Caco-2 (cell line): ENCODE data around the gene FCN2. TPM values are rescaled to one million over a fixed set of nuclear protein-coding genes. Genes with fewer than 3 reads are reported as not detected.

Source experiments
- BruUV-seq: library from RNA; stranded (reverse); fragments of 400-500 nt; replicated peaks from 2 replicates; lab custom pipeline; 2021; lab: Mats Ljungman, UMichigan
- CTCF ChIA-PET: fragments of 300-600 bp; sonication (Branson Sonifier 250); formaldehyde crosslinking; loops from one replicate; lab custom pipeline; 2022; ENCODE audit warnings: antibody characterized with exemption; lab: Charles Lee
- POLR2A ChIA-PET: fragments of 300-600 bp; sonication (Branson Sonifier 250); formaldehyde crosslinking; loops from one replicate; lab custom pipeline; 2022; ENCODE audit warnings: antibody characterized with exemption; lab: Charles Lee
- DNase-seq, 2 experiments: peaks; one replicate each; pipeline versions ENCODE4 v3.0.0 to v3.0.0-alpha.2; 2020 to 2022
- H3K27me3 ChIP-seq: replicated peaks from 2 replicates; pipeline ENCODE4 v1.6.0; 2011; ENCODE audit warnings: low read length; ENCODE audit not compliant: control insufficient read depth, insufficient read depth
- H3K36me3 ChIP-seq: 2 replicates; pipeline ENCODE4 v1.5.1; 2011; ENCODE audit warnings: low read length; ENCODE audit not compliant: control insufficient read depth, insufficient read depth
- H3K4me1 ChIP-seq: fragments of 250-450 bp; sonication (Bioruptor Pico); 2 replicates; pipeline ENCODE4 v1.5.1; 2020; ENCODE audit warnings: mild to moderate bottlenecking
- H3K4me3 ChIP-seq: 2 replicates; pipeline ENCODE4 v1.5.1; 2011; ENCODE audit warnings: low read depth, mild to moderate bottlenecking, control low read depth, low read length
- H3K9me3 ChIP-seq: fragments of 250-450 bp; sonication (Bioruptor Pico); 2 replicates; pipeline ENCODE4 v1.5.1; 2020; ENCODE audit warnings: mild to moderate bottlenecking, moderate library complexity
- H3K27ac Mint-ChIP-seq: one replicate; pipeline ENCODE4 v1.8.0; 2022; ENCODE audit warnings: mixed read lengths; ENCODE audit not compliant: unreplicated experiment
- H3K27me3 Mint-ChIP-seq: one replicate; pipeline ENCODE4 v1.8.0; 2022; ENCODE audit warnings: mixed read lengths; ENCODE audit not compliant: insufficient read depth, unreplicated experiment
- H3K36me3 Mint-ChIP-seq: one replicate; pipeline ENCODE4 v1.8.0; 2022; ENCODE audit warnings: mild to moderate bottlenecking, mixed read lengths; ENCODE audit not compliant: insufficient read depth, unreplicated experiment
- H3K4me1 Mint-ChIP-seq: one replicate; pipeline ENCODE4 v1.8.0; 2022; ENCODE audit warnings: low read depth, mixed read lengths; ENCODE audit not compliant: unreplicated experiment
- H3K4me3 Mint-ChIP-seq: one replicate; pipeline ENCODE4 v1.8.0; 2022; ENCODE audit warnings: mild to moderate bottlenecking, moderate library complexity, mixed read lengths; ENCODE audit not compliant: unreplicated experiment
- H3K9me3 Mint-ChIP-seq: one replicate; pipeline ENCODE4 v1.8.0; 2022; ENCODE audit warnings: mixed read lengths; ENCODE audit not compliant: unreplicated experiment
- CTCF ChIP-seq, 2 experiments: fragments of 200-600 bp in 1 of 2; IDR thresholded peaks; 1 replicate in 1 of 2; 2 replicates in 1 of 2; pipeline versions ENCODE4 v1.5.1 to v1.8.0; 2011 to 2022; ENCODE audit warnings: antibody characterized with exemption in 1 of 2, control low read depth in 1 of 2, inconsistent platforms in 1 of 2, low read depth in 1 of 2, low read length in 1 of 2, mild to moderate bottlenecking in 1 of 2, moderate library complexity in 1 of 2; ENCODE audit not compliant: insufficient read depth in 1 of 2, severe bottlenecking in 1 of 2, unreplicated experiment in 1 of 2
- intact Hi-C: fragments of 100-400 bp; cut with micrococcal nuclease; formaldehyde crosslinking; loops from one replicate; pipeline ENCODE4 v1.10.0; 2022; ENCODE audit not compliant: unreplicated experiment
- total RNA-seq: library from RNA; stranded (reverse); gene quantifications from 2 replicates; pipeline ENCODE4 v1.2.3, GENCODE V29; 2022

Gene FCN2
- total RNA-seq, 1 experiment from 2014 or later: not detected

GRCh38 chr9:134840511-134840910, 40.1 kb upstream of the FCN2 start:
- Mint-ChIP-seq H3K27me3 (peaks cover 4% of the 10 kb centered on the region), H3K9me3 (no peaks in the 10 kb centered on the region), H3K27ac (no peak overlapping the region), H3K4me1 (no peaks in the 10 kb centered on the region), H3K4me3 (no peak overlapping the region), H3K36me3 (no peaks in the 10 kb centered on the region)
- no peaks in the 10 kb centered on the region for H3K27me3 ChIP-seq
- no peaks in the 10 kb centered on the region for H3K4me1 ChIP-seq
- no peak for TF ChIP-seq CTCF (IDR thresholded peaks at IDR 0.05; ENCODE audit: insufficient read depth in 1 of 2, low read depth in 1 of 2, low read length in 1 of 2, severe bottlenecking in 1 of 2, unreplicated experiment in 1 of 2)
- no peaks in the 10 kb centered on the region for H3K9me3 ChIP-seq
- CTCF ChIA-PET: no interaction called here
- H3K36me3 ChIP-seq: no peaks in the 10 kb centered on the region
- no peak for DNase-seq
- no peak overlapping the region for H3K4me3 ChIP-seq
- POLR2A ChIA-PET: no interaction called here
- no TSS peak for BruUV-seq
- intact Hi-C loops: no loop called here

GRCh38 chr9:134841180-134841904, 39.3 kb upstream of the FCN2 start:
- no peak for TF ChIP-seq CTCF (IDR thresholded peaks at IDR 0.05; ENCODE audit: insufficient read depth in 1 of 2, low read depth in 1 of 2, low read length in 1 of 2, severe bottlenecking in 1 of 2, unreplicated experiment in 1 of 2)
- Mint-ChIP-seq H3K27me3 (peaks cover 4% of the 10 kb centered on the region), H3K4me1 (no peaks in the 10 kb centered on the region), H3K36me3 (no peaks in the 10 kb centered on the region), H3K9me3 (no peaks in the 10 kb centered on the region), H3K4me3 (no peak overlapping the region), H3K27ac (no peak overlapping the region)
- CTCF ChIA-PET: no interaction called here
- intact Hi-C loops: no loop called here
- no peaks in the 10 kb centered on the region for H3K36me3 ChIP-seq
- H3K9me3 ChIP-seq: no peaks in the 10 kb centered on the region
- H3K4me3 ChIP-seq: no peak overlapping the region
- no peaks in the 10 kb centered on the region for H3K4me1 ChIP-seq
- no peak for DNase-seq
- no peaks in the 10 kb centered on the region for H3K27me3 ChIP-seq
- BruUV-seq: no TSS peak
- POLR2A ChIA-PET: no interaction called here

- no peaks in the 10 kb centered on the region for H3K4me1 Mint-ChIP-seq
- TF ChIP-seq CTCF (IDR thresholded peaks at IDR 0.05; ENCODE audit: insufficient read depth in 1 of 2, low read depth in 1 of 2, low read length in 1 of 2, severe bottlenecking in 1 of 2, unreplicated experiment in 1 of 2): no peak
- H3K27ac Mint-ChIP-seq: no peak overlapping the region
- H3K4me3 ChIP-seq: no peak overlapping the region
- no peaks in the 10 kb centered on the region for H3K27me3 ChIP-seq
- H3K4me1 ChIP-seq: no peaks in the 10 kb centered on the region
- H3K9me3 ChIP-seq: no peaks in the 10 kb centered on the region
- ChIA-PET CTCF (no interaction called here), POLR2A (no interaction called here)
- intact Hi-C loops: no loop called here
- DNase-seq: no peak
- no peak overlapping the region for H3K4me3 Mint-ChIP-seq
- no TSS peak for BruUV-seq
- no peaks in the 10 kb centered on the region for H3K36me3 Mint-ChIP-seq
- H3K27me3 Mint-ChIP-seq: peaks cover 4% of the 10 kb centered on the region
- no peaks in the 10 kb centered on the region for H3K36me3 ChIP-seq
- H3K9me3 Mint-ChIP-seq: no peaks in the 10 kb centered on the region
Observed at GRCh38 chr9:134842321-134842720, 38.3 kb upstream of the FCN2 start.
